SK-N-SH (cell line): ENCODE results near the gene VIM. TPM values are rescaled to one million over a fixed set of nuclear protein-coding genes. Genes with fewer than 3 reads are reported as not detected.

Source experiments
- CTCF ChIA-PET: fragments of 300-600, 350-600 bp; formaldehyde crosslinking; extraction: SDS; loops from one replicate; lab custom pipeline; 2021; lab: Yijun Ruan, JAX
- POLR2A ChIA-PET: fragments of 350-600 bp; sonication (Branson Sonifier 250); formaldehyde crosslinking; extraction: SDS; loops from one replicate; lab custom pipeline; 2020; ENCODE audit warnings: antibody characterized with exemption, inconsistent platforms; lab: Yijun Ruan, JAX
- DNase-seq: peaks from one replicate; pipeline ENCODE4 v3.0.0; 2012
- H2AFZ ChIP-seq: fragments of 200-600 bp; sonication (generic); 2 replicates; pipeline ENCODE4 v1.8.1; 2016; ENCODE audit warnings: antibody characterized with exemption, mild to moderate bottlenecking, low read depth
- H3F3A ChIP-seq: fragments of 200-600 bp; sonication (generic); replicated peaks from 2 replicates; pipeline ENCODE3; 2016; ENCODE audit warnings: antibody characterized with exemption, mild to moderate bottlenecking; ENCODE audit not compliant: insufficient read depth
- H3K27ac ChIP-seq, 2 experiments: fragments of 200-500 bp in 1 of 2; fragments of 200-600 bp in 1 of 2; sonication (Bioruptor generic) in 1 of 2; sonication (generic), shearing (Covaris generic) in 1 of 2; 2 replicates each; pipeline versions ENCODE4 v1.5.1 to v1.6.1; 2014 to 2016; ENCODE audit warnings: low read depth in 2 of 2, inconsistent platforms in 1 of 2, low read length in 1 of 2, mild to moderate bottlenecking in 1 of 2, mixed read lengths in 1 of 2
- H3K27me3 ChIP-seq: fragments of 200-600 bp; sonication (generic), shearing (Covaris generic); 2 replicates; pipeline ENCODE4 v1.6.1; 2016; ENCODE audit warnings: mixed run types; ENCODE audit not compliant: insufficient read depth
- H3K36me3 ChIP-seq, 2 experiments: fragments of 200-500 bp in 1 of 2; fragments of 200-600 bp in 1 of 2; sonication (Bioruptor generic) in 1 of 2; sonication (generic) in 1 of 2; replicated peaks in 1 of 2; 2 replicates each; pipeline versions ENCODE3 to v1.5.1; 2014 to 2016; ENCODE audit warnings: low read length in 1 of 2, mild to moderate bottlenecking in 1 of 2; ENCODE audit not compliant: insufficient read depth in 2 of 2, control insufficient read depth in 1 of 2
- H3K4me1 ChIP-seq, 2 experiments: fragments of 200-500 bp in 1 of 2; fragments of 200-600 bp in 1 of 2; sonication (Bioruptor generic) in 1 of 2; sonication (generic), shearing (Covaris generic) in 1 of 2; 2 replicates each; pipeline versions ENCODE4 v1.5.1 to v1.6.1; 2014 to 2016; ENCODE audit warnings: low read depth in 1 of 2, low read length in 1 of 2, mixed run types in 1 of 2; ENCODE audit not compliant: insufficient read depth in 2 of 2, control insufficient read depth in 1 of 2
- H3K4me2 ChIP-seq: fragments of 200-600 bp; sonication (generic), shearing (Covaris generic); 2 replicates; pipeline ENCODE4 v1.6.1; 2017; ENCODE audit warnings: mixed run types
- H3K4me3 ChIP-seq, 2 experiments: fragments of 200-500 bp in 1 of 2; fragments of 200-600 bp in 1 of 2; sonication (Bioruptor generic) in 1 of 2; sonication (generic), shearing (Covaris generic) in 1 of 2; 2 replicates each; pipeline versions ENCODE4 v1.5.1 to v1.8.1; 2014 to 2016; ENCODE audit warnings: low read depth in 2 of 2, inconsistent platforms in 1 of 2, low read length in 1 of 2, mild to moderate bottlenecking in 1 of 2, mixed read lengths in 1 of 2, moderate library complexity in 1 of 2
- H3K79me2 ChIP-seq: fragments of 200-600 bp; sonication (generic); 2 replicates; pipeline ENCODE4 v1.8.1; 2017; ENCODE audit warnings: mild to moderate bottlenecking; ENCODE audit not compliant: insufficient read depth
- H3K9ac ChIP-seq: fragments of 200-600 bp; sonication (generic); 2 replicates; pipeline ENCODE4 v1.6.1; 2017; ENCODE audit warnings: mixed run types
- H3K9me2 ChIP-seq: fragments of 200-600 bp; sonication (generic); 2 replicates; pipeline ENCODE4 v1.6.1; 2017; ENCODE audit warnings: mixed run types
- H3K9me3 ChIP-seq: fragments of 200-600 bp; sonication (generic); 2 replicates; pipeline ENCODE4 v1.6.1; 2017; ENCODE audit warnings: mixed run types, mild to moderate bottlenecking, moderate library complexity
- H4K20me1 ChIP-seq: fragments of 200-600 bp; sonication (generic); 2 replicates; pipeline ENCODE4 v1.6.1; 2017; ENCODE audit warnings: mild to moderate bottlenecking, mixed run types; ENCODE audit not compliant: insufficient read depth
- EZH2phosphoT487 ChIP-seq: fragments of 200-600 bp; sonication (generic); IDR thresholded peaks from 2 replicates; pipeline ENCODE4 v1.6.1; 2017; ENCODE audit warnings: low read depth, mixed run types, mild to moderate bottlenecking, antibody characterized with exemption, moderate library complexity, borderline replicate concordance
- FOSL2 ChIP-seq: IDR thresholded peaks from 2 replicates; pipeline ENCODE4 v1.4.0; 2012; ENCODE audit warnings: low read depth, mild to moderate bottlenecking, moderate library complexity, borderline replicate concordance
- GATA2 ChIP-seq: sonication (generic); formaldehyde crosslinking; IDR thresholded peaks from 2 replicates; pipeline ENCODE4 v1.5.0; 2020; ENCODE audit warnings: mild to moderate bottlenecking, missing genetic modification reagents
- JUND ChIP-seq: IDR thresholded peaks from 2 replicates; pipeline ENCODE4 v1.4.0; 2012
- MEF2A ChIP-seq: IDR thresholded peaks from 2 replicates; pipeline ENCODE4 v1.4.0; 2012; ENCODE audit warnings: low read depth, borderline replicate concordance
- MXI1 ChIP-seq: IDR thresholded peaks from 2 replicates; pipeline ENCODE4 v1.6.1; 2012; ENCODE audit warnings: mild to moderate bottlenecking, low read depth, low read length, improper control_type of control experiment
- NFIC ChIP-seq: IDR thresholded peaks from 2 replicates; pipeline ENCODE4 v1.4.0; 2012; ENCODE audit warnings: borderline replicate concordance
- NRF1 ChIP-seq: IDR thresholded peaks from 2 replicates; pipeline ENCODE4 v1.6.1; 2012; ENCODE audit warnings: low read depth, mild to moderate bottlenecking, low read length
- POLR2AphosphoS5 ChIP-seq: IDR thresholded peaks from 2 replicates; pipeline ENCODE4 v1.6.1; 2012; ENCODE audit warnings: low read depth, low read length
- RCOR1 ChIP-seq: fragments of 150-350 bp; IDR thresholded peaks from 2 replicates; pipeline ENCODE4 v1.6.1; 2017; ENCODE audit warnings: antibody characterized with exemption, low read length
- RXRA ChIP-seq: IDR thresholded peaks from 2 replicates; pipeline ENCODE4 v1.4.0; 2012; ENCODE audit warnings: low read depth, mild to moderate bottlenecking, borderline replicate concordance
- SMC3 ChIP-seq: IDR thresholded peaks from 2 replicates; pipeline ENCODE4 v1.6.1; 2012; ENCODE audit warnings: low read depth, low read length, improper control_type of control experiment
- TAF1 ChIP-seq: IDR thresholded peaks from 2 replicates; pipeline ENCODE4 v1.6.1; 2012; ENCODE audit warnings: low read depth, mild to moderate bottlenecking, low read length, moderate library complexity, borderline replicate concordance
- TCF12 ChIP-seq: IDR thresholded peaks from 2 replicates; pipeline ENCODE4 v1.4.0; 2012
- TEAD4 ChIP-seq: IDR thresholded peaks from 2 replicates; pipeline ENCODE4 v1.4.0; 2012; ENCODE audit warnings: mild to moderate bottlenecking, borderline replicate concordance; ENCODE audit not compliant: insufficient read depth
- YY1 ChIP-seq: IDR thresholded peaks from 2 replicates; pipeline ENCODE4 v1.4.0; 2012; ENCODE audit warnings: low read depth, mild to moderate bottlenecking
- WGBS: methylation state at CpG from one replicate; pipeline ENCODE4 v1.1.6; 2017; ENCODE audit warnings: low lambda C conversion rate; 5-methylcytosine and 5-hydroxymethylcytosine counted together
- polyA plus RNA-seq, 3 experiments: library from polyadenylated mRNA; depleted of rRNA; stranded (reverse); fragments of >200 nt; gene quantifications; 2 replicates each; pipeline ENCODE4 v1.2.3, GENCODE V29; 2012
- TF ChIP-seq, protein P1 (sequence below): fragments of 150-350 bp; IDR thresholded peaks from 2 replicates; pipeline ENCODE4 v1.6.1; 2017; ENCODE audit warnings: antibody characterized with exemption, low read length, low read depth, borderline replicate concordance
- TF ChIP-seq, protein P2 (sequence below): fragments of 200-600 bp; sonication (generic); IDR thresholded peaks from 2 replicates; pipeline ENCODE4 v1.6.1; 2017; ENCODE audit warnings: antibody characterized with exemption, mild to moderate bottlenecking, moderate library complexity
- TF ChIP-seq, protein P3 (sequence below): IDR thresholded peaks from 2 replicates; pipeline ENCODE4 v1.4.0; 2012; ENCODE audit warnings: low read depth
- TF ChIP-seq, protein P4 (sequence below): IDR thresholded peaks from 2 replicates; pipeline ENCODE4 v1.4.0; 2012; ENCODE audit warnings: low read depth, borderline replicate concordance
- TF ChIP-seq, protein P5 (sequence below): fragments of 150-350 bp; IDR thresholded peaks from 2 replicates; pipeline ENCODE4 v1.6.1; 2016; ENCODE audit warnings: mild to moderate bottlenecking, low read depth, low read length

VIM gene
- polyA plus RNA-seq, 1 of the 3 experiments (the other 2 are of a cell fraction) = 5,016 TPM

DNA sequence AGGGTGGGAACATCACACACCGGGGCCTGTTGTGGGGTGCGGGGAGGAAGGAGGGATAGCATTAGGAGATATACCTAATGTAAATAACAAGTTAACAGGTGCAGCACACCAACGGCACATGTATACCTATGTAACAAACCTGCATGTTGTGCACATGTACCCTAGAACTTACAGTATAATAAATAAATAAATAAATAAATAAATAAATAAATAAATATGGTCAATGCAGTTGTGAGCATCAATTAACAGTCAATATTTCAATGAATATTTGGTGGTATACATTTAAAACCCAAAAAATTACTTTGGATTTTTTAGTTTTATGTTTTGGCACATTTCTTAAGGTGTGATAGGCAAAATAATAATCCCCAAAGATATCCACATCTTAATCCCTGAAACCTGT, 42.2 kb upstream of the VIM start:
- no peak overlapping the region for H3K4me2 ChIP-seq
- H4K20me1 ChIP-seq = no peaks in the 10 kb centered on the region
- H3K9ac ChIP-seq = no peak overlapping the region
- H3K9me3 ChIP-seq = no peaks in the 10 kb centered on the region
- no peaks in the 10 kb centered on the region for H3K79me2 ChIP-seq
- peaks cover 0 to 2% of the 10 kb centered on the region in 2 experiments; a peak in 1 of 4 replicates for H3K4me1 ChIP-seq
- ChIA-PET CTCF (no interaction called here), POLR2A (no interaction called here)
- H3K4me3 ChIP-seq = no peak overlapping the region
- H2AFZ ChIP-seq = no peak overlapping the region
- H3F3A ChIP-seq = peaks cover 4% of the 10 kb centered on the region
- WGBS = 100% methylated on average over 3 of the region's 3 CpGs
- H3K27me3 ChIP-seq = no peaks in the 10 kb centered on the region
- DNase-seq = no peak
- TF ChIP-seq, protein P1, sequence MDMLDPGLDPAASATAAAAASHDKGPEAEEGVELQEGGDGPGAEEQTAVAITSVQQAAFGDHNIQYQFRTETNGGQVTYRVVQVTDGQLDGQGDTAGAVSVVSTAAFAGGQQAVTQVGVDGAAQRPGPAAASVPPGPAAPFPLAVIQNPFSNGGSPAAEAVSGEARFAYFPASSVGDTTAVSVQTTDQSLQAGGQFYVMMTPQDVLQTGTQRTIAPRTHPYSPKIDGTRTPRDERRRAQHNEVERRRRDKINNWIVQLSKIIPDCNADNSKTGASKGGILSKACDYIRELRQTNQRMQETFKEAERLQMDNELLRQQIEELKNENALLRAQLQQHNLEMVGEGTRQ = no peak
- TF ChIP-seq MEF2A = no peak
- TF ChIP-seq, protein P2, sequence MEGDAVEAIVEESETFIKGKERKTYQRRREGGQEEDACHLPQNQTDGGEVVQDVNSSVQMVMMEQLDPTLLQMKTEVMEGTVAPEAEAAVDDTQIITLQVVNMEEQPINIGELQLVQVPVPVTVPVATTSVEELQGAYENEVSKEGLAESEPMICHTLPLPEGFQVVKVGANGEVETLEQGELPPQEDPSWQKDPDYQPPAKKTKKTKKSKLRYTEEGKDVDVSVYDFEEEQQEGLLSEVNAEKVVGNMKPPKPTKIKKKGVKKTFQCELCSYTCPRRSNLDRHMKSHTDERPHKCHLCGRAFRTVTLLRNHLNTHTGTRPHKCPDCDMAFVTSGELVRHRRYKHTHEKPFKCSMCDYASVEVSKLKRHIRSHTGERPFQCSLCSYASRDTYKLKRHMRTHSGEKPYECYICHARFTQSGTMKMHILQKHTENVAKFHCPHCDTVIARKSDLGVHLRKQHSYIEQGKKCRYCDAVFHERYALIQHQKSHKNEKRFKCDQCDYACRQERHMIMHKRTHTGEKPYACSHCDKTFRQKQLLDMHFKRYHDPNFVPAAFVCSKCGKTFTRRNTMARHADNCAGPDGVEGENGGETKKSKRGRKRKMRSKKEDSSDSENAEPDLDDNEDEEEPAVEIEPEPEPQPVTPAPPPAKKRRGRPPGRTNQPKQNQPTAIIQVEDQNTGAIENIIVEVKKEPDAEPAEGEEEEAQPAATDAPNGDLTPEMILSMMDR = no peak
- TF ChIP-seq, protein P3, sequence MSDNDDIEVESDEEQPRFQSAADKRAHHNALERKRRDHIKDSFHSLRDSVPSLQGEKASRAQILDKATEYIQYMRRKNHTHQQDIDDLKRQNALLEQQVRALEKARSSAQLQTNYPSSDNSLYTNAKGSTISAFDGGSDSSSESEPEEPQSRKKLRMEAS = no peak
- TF ChIP-seq RXRA = no peak
- no peak for TF ChIP-seq NRF1
- TF ChIP-seq, protein P4, sequence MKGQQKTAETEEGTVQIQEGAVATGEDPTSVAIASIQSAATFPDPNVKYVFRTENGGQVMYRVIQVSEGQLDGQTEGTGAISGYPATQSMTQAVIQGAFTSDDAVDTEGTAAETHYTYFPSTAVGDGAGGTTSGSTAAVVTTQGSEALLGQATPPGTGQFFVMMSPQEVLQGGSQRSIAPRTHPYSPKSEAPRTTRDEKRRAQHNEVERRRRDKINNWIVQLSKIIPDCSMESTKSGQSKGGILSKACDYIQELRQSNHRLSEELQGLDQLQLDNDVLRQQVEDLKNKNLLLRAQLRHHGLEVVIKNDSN = no peak
- no peak for TF ChIP-seq POLR2AphosphoS5
- H3K36me3 ChIP-seq = peaks cover 0 to 4% of the 10 kb centered on the region in 2 experiments
- H3K9me2 ChIP-seq = no peaks in the 10 kb centered on the region
- no peak overlapping the region for H3K27ac ChIP-seq

DNA sequence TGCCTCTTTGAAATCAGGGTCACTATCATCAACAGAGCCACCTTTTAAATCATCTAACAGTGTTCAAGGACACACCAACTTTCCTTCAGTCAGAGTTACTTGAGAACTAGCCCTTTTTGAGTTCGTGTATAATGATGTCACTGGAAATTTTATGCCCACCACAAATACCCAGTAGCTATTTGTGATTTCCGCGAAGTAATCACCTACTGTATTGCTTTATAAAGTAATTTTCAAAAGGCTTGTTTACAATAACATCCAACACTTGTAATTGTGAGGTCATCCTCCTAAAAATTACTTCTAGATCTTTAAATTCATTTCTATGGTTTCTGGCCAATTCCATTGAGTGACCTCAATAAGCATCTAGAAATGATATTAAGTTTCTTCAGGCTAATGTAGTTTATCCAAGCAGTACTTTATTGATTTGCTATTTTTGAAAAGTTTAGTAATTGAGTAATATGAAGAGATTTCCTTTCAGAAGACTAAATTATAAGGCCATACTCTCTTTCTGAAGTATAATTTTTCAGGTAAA, 39.3 kb upstream of the VIM start:
- no peak overlapping the region for H3K9ac ChIP-seq
- ChIA-PET POLR2A (no interaction called here), CTCF (no interaction called here)
- no peak for DNase-seq
- H3K9me2 ChIP-seq = no peaks in the 10 kb centered on the region
- no peaks in the 10 kb centered on the region for H4K20me1 ChIP-seq
- H2AFZ ChIP-seq = no peak overlapping the region
- H3K36me3 ChIP-seq = no peaks in the 10 kb centered on the region
- H3K27me3 ChIP-seq = no peaks in the 10 kb centered on the region
- peaks cover 3% of the 10 kb centered on the region; the same call in 1 of the 2 replicates for H3K79me2 ChIP-seq
- 93% methylated on average over 3 of the region's 3 CpGs for WGBS
- no peak overlapping the region for H3K4me2 ChIP-seq
- H3K4me1 ChIP-seq = 0 out of 4 replicates have a peak, but pooled peaks cover 0 to 4% of the 10 kb centered on the region in 2 experiments
- no peak overlapping the region for H3K4me3 ChIP-seq
- peak overlapping the region in 1 of 2 experiments; percentile 22; a peak in 1 of 4 replicates for H3K27ac ChIP-seq
- H3F3A ChIP-seq = no peaks in the 10 kb centered on the region
- H3K9me3 ChIP-seq = no peaks in the 10 kb centered on the region
- no peak for TF ChIP-seq GATA2 (CRISPR knock-in tag)
- TF ChIP-seq, protein P4 = no peak
- TF ChIP-seq SMC3 = no peak
- no peak for TF ChIP-seq TCF12
- TF ChIP-seq, protein P1 = no peak
- TF ChIP-seq EZH2phosphoT487 = no peak
- no peak for TF ChIP-seq MXI1
- TF ChIP-seq FOSL2 = no peak
- no peak for TF ChIP-seq YY1
- TF ChIP-seq TEAD4 = no peak
- TF ChIP-seq JUND = no peak
- no peak for TF ChIP-seq TAF1
- TF ChIP-seq RXRA = no peak
- no peak for TF ChIP-seq NFIC
- TF ChIP-seq, protein P5, sequence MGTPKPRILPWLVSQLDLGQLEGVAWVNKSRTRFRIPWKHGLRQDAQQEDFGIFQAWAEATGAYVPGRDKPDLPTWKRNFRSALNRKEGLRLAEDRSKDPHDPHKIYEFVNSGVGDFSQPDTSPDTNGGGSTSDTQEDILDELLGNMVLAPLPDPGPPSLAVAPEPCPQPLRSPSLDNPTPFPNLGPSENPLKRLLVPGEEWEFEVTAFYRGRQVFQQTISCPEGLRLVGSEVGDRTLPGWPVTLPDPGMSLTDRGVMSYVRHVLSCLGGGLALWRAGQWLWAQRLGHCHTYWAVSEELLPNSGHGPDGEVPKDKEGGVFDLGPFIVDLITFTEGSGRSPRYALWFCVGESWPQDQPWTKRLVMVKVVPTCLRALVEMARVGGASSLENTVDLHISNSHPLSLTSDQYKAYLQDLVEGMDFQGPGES = no peak
- no peak for TF ChIP-seq RCOR1
